EH (cell line): ENCODE data around the gene ATIC.

Experiments
- DNase-seq: peaks from one replicate; pipeline ENCODE4 v3.0.0-alpha.2; 2015; ENCODE audit warnings: low read depth

The ATIC gene

GRCh38 chr2:215376103-215376780 lies 64.4 kb downstream of the ATIC start:
- DNase-seq, result no peak

- peak; percentile 46 for DNase-seq
Observed at GRCh38 chr2:215377283-215377682, 65.4 kb downstream of the ATIC start.

- DNase-seq, result no peak
Observed at GRCh38 chr2:215378045-215378444, 66.2 kb downstream of the ATIC start.

GRCh38 chr2:215379039-215379438 lies 67.2 kb downstream of the ATIC start:
- no peak for DNase-seq

GRCh38 chr2:215379948-215380347 lies 68.1 kb downstream of the ATIC start:
- no peak for DNase-seq

- no peak for DNase-seq
Observed at GRCh38 chr2:215380699-215381098, 68.8 kb downstream of the ATIC start.

GRCh38 chr2:215382011-215382410 lies 70.2 kb downstream of the ATIC start:
- DNase-seq, result no peak

- DNase-seq, result no peak
Observed at GRCh38 chr2:215382480-215382879, 70.6 kb downstream of the ATIC start.

- no peak for DNase-seq
Observed at GRCh38 chr2:215383652-215384279, 71.9 kb downstream of the ATIC start.

- no peak for DNase-seq
Observed at GRCh38 chr2:215384710-215385109, 72.9 kb downstream of the ATIC start.

GRCh38 chr2:215386566-215386965 lies 74.7 kb downstream of the ATIC start:
- no peak for DNase-seq

GRCh38 chr2:215388002-215388728 lies 76.3 kb downstream of the ATIC start:
- no peak for DNase-seq

- DNase-seq, result no peak
Observed at GRCh38 chr2:215390550-215390913, 78.7 kb downstream of the ATIC start.

GRCh38 chr2:215391531-215391930 lies 79.7 kb downstream of the ATIC start:
- DNase-seq, result no peak

- no peak for DNase-seq
Observed at GRCh38 chr2:215392164-215392563, 80.3 kb downstream of the ATIC start.

GRCh38 chr2:215392687-215393270 lies 80.9 kb downstream of the ATIC start:
- no peak for DNase-seq

- DNase-seq, result no peak
Observed at GRCh38 chr2:215394102-215394805, 82.4 kb downstream of the ATIC start.

GRCh38 chr2:215395687-215396460 lies 84.0 kb downstream of the ATIC start:
- no peak for DNase-seq

GRCh38 chr2:215396595-215397313 lies 84.9 kb downstream of the ATIC start:
- DNase-seq, result peak; percentile 87

GRCh38 chr2:215397632-215398341 lies 85.9 kb downstream of the ATIC start:
- peak; percentile 56 for DNase-seq
